K562 (cell line): ENCODE data around the gene HMCES.

ENCODE experiments used
- ATF2 ChIP-seq: sonication (generic); formaldehyde crosslinking; IDR thresholded peaks from 2 replicates; pipeline ENCODE4 v1.8.1; 2022; ENCODE audit warnings: missing genetic modification reagents
- CBX2 ChIP-seq: fragments of 200-600 bp; sonication (generic); IDR thresholded peaks from one replicate; pipeline ENCODE4 v1.6.1; 2012; ENCODE audit warnings: mild to moderate bottlenecking, low read length, inconsistent platforms; ENCODE audit not compliant: insufficient read depth, poor library complexity, severe bottlenecking
- GABPB1 ChIP-seq: sonication (generic); formaldehyde crosslinking; IDR thresholded peaks from 2 replicates; pipeline ENCODE4 v1.8.0; 2022; ENCODE audit warnings: mild to moderate bottlenecking, missing genetic modification reagents
- KDM1A ChIP-seq, 2 experiments: fragments of 450-650 bp; IDR thresholded peaks; 2 replicates each; pipeline ENCODE4 v1.6.1; 2016; ENCODE audit warnings: mild to moderate bottlenecking in 2 of 2
- MNT ChIP-seq, 2 experiments: fragments of 450-650 bp; conservative IDR thresholded peaks; 2 replicates each; pipeline ENCODE4 v1.6.1; 2017; ENCODE audit warnings: mild to moderate bottlenecking in 2 of 2, moderate library complexity in 2 of 2
- NFIX ChIP-seq: fragments of 250-450 bp; sonication (Bioruptor Pico); IDR thresholded peaks from 2 replicates; pipeline ENCODE4 v1.4.0; 2020; ENCODE audit warnings: low read depth, mild to moderate bottlenecking, moderate library complexity
- YBX1 ChIP-seq: fragments of 450-650 bp; IDR thresholded peaks from 2 replicates; pipeline ENCODE4 v1.7.1; 2016; ENCODE audit warnings: mild to moderate bottlenecking
- ZNF263 ChIP-seq: sonication (generic); formaldehyde crosslinking; IDR thresholded peaks from 2 replicates; pipeline ENCODE4 v1.8.0; 2022; ENCODE audit warnings: mild to moderate bottlenecking, missing genetic modification reagents, borderline replicate concordance
- ZNF512 ChIP-seq: IDR thresholded peaks from 2 replicates; pipeline ENCODE4 v1.6.1; 2016; ENCODE audit warnings: missing genetic modification characterization, missing compliant biosample characterization

GRCh38 chr3:129308636-129309035, 30.0 kb downstream of the HMCES start:
- TF ChIP-seq KDM1A (IDR thresholded peaks at IDR 0.05) = no peak
- TF ChIP-seq GABPB1 (CRISPR knock-in tag) = no peak
- no peak for TF ChIP-seq MNT (conservative IDR thresholded peaks at IDR 0.05)
- TF ChIP-seq ZNF512 (tag) = no peak
- no peak for TF ChIP-seq ATF2 (CRISPR knock-in tag)
- no peak for TF ChIP-seq ZNF263 (CRISPR knock-in tag)
- no peak for TF ChIP-seq NFIX
- TF ChIP-seq CBX2 = no peak
- no peak for TF ChIP-seq YBX1
